Measurements from ENCODE around the gene MAP3K19.
"Not testable (repeated sequence)": the region's sequence is repeated elsewhere in the genome, so short reads cannot be mapped to it uniquely, and the experiment has no call there.

The MAP3K19 gene

DNA sequence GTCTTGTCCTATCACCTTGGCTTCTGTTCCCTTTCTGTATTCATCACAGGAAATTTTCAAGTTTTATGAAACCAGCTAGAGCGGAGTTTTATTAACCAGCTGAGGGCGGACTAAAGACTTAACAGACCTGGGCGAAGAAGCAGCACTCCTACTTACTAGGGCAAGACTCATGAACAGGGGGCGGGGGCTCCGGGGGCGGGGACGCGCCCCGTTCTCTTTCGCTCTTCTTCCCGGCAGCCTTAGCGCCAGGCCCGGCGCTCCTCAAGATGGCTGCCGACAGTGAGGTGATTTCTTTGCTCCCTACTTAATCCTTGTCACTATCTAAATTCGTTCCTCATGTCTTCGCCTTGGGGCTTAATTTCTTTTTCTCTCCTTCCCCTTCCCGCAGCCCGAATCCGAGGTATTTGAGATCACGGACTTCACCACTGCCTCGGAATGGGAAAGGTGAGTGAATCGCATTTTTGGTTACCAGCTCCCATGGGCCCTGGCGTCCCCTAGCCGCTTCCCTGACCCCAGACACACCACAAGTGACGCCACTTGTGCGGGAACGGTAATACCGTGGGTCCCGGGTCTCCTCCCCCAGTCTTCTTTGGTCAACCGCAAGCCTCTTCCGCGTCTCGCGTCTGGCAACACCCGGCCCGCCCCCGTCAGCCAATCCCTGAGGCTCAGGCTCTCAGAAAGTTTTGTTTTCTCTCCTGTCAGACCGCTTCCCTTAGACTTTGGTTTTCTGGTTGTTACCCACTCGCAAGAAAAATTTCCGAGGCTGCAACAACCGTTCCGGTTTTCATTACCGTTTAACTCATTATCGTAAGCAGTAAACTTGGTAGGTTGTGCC, 5.0 kb upstream of the MAP3K19 start, which contains the start of gene RAB3GAP1:
Gene RAB3GAP1, plus strand, starts transcription at position 251 of the 835 bp plus-strand sequence. Its CDS starts 16 bp downstream, at position 267.
- DNase-seq = peak; percentile 91

DNA sequence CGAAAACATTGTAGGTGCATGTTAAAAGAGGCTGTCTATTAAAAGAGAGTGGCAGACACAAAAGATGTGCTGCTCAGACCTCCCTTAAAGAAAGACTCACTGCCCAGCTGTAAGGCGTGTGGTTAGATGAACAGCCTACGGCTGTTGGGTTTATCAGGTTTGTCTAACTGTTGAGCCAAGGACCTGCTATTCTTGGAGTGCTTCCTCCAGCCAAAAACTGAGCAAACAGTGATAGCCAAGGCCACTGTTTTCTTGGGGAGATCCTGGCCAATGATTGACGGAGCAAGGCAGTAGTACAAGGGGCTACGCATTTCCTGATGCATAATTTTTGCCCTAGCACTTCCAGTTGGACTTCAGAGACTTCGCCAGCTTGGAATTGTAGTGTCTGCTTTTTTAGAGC, 3.4 kb upstream of the MAP3K19 start:
- no peak for DNase-seq

- no peak for DNase-seq
These were observed 2.9 kb upstream of the MAP3K19 start for GRCh38 chr2:135050132-135050531.

DNA sequence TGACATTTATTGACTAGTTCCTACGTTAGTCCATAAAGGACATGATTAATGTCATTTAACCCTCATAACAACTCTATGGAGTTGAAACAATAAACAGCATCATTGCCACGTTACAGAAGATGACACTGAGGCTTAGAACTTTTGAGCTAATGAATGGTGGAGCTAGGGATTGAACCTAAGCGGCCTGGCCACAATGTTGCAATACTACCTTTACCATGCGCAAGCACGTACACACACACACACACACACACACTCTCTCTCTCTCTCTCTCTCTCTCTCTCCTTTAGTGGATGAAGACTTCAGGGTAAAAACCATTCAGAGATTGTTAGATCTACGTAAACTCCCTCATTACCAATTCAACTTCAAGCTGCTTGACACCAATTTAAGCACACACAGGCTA, 875 bp upstream of the MAP3K19 start:
- DNase-seq = no peak

- DNase-seq = peak; percentile 23
These were observed 3.9 kb downstream of the MAP3K19 start for GRCh38 chr2:135043345-135043744.

- no peak for DNase-seq
These were observed 9.4 kb downstream of the MAP3K19 start for GRCh38 chr2:135037831-135038230.

- DNase-seq = not testable (repeated sequence)
These were observed 14.0 kb downstream of the MAP3K19 start for GRCh38 chr2:135033216-135033615.

DNA sequence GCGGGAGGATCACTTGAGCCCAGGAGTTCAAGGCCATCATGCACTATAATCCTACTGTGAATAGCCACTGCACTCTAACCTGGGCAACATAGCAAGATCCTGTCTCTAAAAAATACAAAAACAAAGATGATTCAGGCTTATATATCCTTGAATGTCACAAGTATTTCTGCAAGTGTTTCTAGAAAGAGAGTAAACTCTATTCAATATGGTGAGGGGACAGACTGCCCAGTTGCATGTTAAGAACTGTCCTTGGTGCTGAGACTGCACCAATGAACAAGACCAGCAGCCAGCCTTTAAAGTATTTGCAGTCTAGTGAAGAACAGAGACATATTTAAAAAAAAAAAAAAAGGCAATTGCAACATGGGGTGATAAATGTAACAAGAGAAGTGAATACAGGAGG, 16.4 kb downstream of the MAP3K19 start:
- no peak for DNase-seq

DNA sequence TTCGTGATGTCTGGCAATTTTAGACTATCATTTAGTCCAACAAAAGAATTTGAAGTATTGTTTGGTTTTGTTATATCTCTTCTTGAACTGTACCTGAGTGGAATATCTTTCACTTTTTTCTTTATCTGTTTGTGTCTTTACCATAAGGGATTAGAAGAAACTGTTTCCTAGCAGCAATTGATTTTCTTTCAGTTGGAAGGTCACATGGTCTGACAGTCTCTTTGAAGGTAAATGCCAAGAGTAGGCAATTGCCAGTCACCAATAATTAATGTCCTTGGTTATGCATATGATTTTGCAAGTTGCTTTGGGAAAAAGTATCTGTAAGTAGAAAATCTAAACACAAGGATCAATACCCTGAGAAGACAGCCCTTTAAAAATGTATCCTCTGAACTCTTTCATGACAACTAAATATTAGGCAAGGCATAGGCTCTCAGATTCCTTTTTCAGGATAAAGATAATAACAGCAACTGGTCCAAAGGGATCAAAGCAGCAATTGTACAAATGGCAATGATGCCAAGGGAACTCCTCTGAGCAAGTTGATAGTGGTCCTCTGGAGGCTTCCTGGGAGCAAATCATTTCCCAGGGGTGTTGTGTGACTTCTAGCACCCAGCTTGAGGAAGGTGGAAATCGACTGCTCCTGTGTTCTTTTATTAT, 17.6 kb downstream of the MAP3K19 start:
- DNase-seq = no peak

DNA sequence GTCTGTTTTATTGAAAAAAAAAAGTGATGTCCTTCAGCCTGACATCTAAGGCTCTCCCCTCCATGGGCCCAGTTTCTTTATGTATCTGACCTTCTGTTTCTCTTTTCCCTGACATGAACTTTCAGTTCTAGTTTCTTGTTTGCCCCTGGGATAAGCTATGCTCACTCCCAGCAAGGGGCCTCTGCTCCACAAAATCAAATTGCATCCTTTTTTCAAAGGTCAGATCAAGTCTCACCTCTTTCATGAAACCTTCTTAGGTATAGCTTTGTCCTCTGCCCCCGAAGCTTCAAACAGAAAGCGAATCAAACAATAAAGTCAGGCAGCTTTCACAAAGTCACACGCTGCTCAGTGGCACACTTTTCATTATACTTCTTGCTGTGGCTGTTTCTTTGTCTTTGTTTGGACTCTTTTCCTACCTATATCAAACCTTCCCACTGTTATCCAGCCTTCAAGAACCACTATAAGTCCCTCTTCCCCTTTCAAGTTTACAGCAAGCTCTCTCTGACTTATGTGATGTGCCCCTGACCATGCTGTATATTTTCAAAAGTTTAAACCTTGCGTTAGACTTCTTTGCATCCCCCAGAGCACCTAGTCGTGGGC, 23.3 kb downstream of the MAP3K19 start:
- no peak for DNase-seq

DNA sequence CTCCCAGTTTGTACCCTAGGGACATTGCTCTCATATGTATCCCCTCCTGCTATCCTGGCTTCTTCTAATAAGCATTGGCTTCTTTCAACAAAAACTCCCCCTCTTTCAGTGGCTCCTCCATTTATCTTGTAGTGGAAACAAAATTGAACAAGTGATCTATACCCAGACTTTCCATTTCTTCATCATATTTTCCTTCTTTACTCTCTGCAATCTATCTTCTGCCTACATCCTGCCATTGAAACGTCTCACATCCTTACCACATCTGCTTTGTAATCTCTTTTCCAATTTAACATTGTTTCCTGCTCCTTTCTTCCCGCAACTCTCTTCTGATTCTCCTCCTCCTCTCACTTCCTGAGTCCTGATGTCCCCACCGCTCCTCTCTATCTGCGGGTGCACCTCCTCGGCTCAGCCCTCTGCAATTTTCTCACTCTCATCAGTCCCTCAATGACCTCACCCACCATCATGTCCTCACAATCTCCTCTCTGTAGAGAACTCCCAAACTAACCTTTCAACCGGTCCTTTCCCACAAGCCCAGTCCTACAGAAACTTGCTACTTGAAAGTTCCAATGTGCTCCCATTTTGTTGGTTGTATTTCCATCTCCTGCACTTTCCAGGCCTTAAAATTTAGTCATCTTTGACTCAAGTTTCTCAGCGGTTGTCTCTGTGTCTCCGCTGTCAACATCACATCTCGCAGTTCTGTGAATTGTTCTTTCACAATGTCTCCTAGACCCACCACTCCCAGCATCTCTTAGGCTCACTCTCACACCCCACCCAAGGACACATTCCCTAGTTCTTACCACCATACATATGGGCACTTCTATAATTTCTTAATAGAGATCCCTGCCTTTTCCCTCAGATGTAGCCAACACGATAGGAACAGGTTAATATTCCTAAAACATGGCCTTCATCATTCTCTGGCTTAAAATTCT, 24.0 kb downstream of the MAP3K19 start:
- DNase-seq = no peak

GRCh38 chr2:135021618-135022017, 25.6 kb downstream of the MAP3K19 start:
- DNase-seq = no peak

GRCh38 chr2:135011633-135012032, 35.6 kb downstream of the MAP3K19 start:
- no peak for DNase-seq

DNA sequence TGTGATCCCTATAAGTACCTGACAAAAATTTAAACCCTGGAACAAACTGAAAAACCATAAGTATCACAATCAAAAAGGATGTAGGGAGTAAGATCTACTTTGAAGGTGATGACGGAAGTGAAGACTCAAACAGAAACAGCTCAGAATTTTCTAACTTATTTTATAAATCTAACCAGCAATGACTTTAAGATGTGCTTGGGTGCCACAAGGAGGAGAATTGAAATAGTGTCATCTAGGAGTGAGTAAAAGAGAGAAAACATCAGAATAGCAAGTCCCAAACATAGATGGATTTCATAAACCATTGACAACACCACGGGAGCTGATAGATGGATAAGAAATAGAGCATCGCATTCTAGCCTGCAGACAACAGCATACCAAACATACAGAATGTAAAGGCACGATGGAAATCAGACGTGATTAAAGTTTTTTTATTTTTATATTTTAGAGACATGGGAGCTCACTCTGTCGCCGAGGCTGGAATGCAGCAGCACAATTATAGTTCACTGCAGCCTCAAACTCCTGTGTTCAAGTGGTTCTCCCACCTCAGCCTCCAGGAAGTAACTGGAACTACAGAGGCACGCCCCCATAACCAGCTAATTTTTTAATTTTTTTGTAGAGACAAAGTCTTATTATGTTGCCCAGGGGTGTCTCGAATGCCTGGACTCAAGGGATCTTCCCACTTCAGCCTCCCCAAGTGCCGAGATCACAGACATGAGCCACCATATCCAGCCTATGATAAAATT, 36.9 kb downstream of the MAP3K19 start:
- no peak for DNase-seq

GRCh38 chr2:135009339-135009738, 37.9 kb downstream of the MAP3K19 start:
- no peak for DNase-seq

- DNase-seq = no peak
These were observed 41.5 kb downstream of the MAP3K19 start for GRCh38 chr2:135005753-135006152.

GRCh38 chr2:135004005-135004746, 43.1 kb downstream of the MAP3K19 start:
- DNase-seq = peak; percentile 49

DNA sequence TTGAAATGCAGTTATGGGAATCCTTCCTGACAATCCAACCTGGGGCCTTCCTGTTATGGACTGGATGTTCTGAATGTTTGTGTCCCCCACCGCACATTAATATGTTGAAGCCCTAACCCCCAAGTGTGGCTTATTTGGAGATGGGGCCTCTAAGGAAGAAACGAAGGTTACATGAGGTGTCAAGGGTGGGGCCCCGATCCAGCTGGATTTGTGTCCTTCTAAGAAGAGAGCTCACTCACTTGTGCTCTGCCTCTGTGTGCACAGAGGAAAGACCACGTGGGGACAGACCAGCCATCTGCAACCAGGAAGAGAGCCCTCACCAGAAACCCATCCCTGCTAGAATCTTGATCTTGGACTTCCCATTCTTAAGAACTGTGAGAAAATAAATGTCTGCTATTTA, 44.4 kb downstream of the MAP3K19 start:
- no peak for DNase-seq

DNA sequence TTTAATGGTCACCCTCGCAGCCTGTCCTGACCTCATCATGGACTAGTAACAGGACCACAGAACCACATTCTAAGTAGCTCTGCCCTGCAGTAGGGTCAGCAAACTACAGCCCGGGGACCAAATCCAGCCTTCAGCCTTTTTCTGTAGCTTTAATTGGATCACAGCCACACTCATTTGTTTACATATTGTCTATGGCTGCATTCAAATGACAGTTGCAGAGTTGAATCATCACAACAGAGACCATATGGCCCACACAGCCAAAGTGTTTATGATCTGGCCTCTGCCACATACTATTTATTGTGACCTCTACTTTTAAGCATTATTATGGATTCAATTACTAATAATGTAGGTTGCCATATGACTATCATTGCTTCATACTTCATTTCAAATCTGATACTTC, 47.7 kb downstream of the MAP3K19 start:
- DNase-seq = no peak

GRCh38 chr2:134988994-134989605, 58.1 kb downstream of the MAP3K19 start:
- no peak for DNase-seq

GRCh38 chr2:134985061-134985460, 62.2 kb downstream of the MAP3K19 start:
- DNase-seq = no peak

Data from stimulated activated naive CD4-positive, alpha-beta T cell treated with Interleukin-2 at 50 U/mL for 16 hours (primary cell).